K562 treated with DMSO at 1 percent for 24 hours (cell line): ENCODE measurements around the gene IQGAP3. TPM values are rescaled to one million over a fixed set of nuclear protein-coding genes. Genes with fewer than 3 reads are reported as not detected.

ENCODE experiments used
- total RNA-seq: library from RNA; unstranded; fragments of 300-600 nt; gene quantifications from 2 replicates; pipeline ENCODE4 v1.2.3, GENCODE V29; 2022; ENCODE audit warnings: low read depth; ENCODE audit not compliant: insufficient read depth

The IQGAP3 gene, protein sequence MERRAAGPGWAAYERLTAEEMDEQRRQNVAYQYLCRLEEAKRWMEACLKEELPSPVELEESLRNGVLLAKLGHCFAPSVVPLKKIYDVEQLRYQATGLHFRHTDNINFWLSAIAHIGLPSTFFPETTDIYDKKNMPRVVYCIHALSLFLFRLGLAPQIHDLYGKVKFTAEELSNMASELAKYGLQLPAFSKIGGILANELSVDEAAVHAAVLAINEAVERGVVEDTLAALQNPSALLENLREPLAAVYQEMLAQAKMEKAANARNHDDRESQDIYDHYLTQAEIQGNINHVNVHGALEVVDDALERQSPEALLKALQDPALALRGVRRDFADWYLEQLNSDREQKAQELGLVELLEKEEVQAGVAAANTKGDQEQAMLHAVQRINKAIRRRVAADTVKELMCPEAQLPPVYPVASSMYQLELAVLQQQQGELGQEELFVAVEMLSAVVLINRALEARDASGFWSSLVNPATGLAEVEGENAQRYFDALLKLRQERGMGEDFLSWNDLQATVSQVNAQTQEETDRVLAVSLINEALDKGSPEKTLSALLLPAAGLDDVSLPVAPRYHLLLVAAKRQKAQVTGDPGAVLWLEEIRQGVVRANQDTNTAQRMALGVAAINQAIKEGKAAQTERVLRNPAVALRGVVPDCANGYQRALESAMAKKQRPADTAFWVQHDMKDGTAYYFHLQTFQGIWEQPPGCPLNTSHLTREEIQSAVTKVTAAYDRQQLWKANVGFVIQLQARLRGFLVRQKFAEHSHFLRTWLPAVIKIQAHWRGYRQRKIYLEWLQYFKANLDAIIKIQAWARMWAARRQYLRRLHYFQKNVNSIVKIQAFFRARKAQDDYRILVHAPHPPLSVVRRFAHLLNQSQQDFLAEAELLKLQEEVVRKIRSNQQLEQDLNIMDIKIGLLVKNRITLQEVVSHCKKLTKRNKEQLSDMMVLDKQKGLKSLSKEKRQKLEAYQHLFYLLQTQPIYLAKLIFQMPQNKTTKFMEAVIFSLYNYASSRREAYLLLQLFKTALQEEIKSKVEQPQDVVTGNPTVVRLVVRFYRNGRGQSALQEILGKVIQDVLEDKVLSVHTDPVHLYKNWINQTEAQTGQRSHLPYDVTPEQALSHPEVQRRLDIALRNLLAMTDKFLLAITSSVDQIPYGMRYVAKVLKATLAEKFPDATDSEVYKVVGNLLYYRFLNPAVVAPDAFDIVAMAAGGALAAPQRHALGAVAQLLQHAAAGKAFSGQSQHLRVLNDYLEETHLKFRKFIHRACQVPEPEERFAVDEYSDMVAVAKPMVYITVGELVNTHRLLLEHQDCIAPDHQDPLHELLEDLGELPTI (N-terminal part only)
- total RNA-seq = 25.8 and 26.3 TPM in 2 replicates

DNA sequence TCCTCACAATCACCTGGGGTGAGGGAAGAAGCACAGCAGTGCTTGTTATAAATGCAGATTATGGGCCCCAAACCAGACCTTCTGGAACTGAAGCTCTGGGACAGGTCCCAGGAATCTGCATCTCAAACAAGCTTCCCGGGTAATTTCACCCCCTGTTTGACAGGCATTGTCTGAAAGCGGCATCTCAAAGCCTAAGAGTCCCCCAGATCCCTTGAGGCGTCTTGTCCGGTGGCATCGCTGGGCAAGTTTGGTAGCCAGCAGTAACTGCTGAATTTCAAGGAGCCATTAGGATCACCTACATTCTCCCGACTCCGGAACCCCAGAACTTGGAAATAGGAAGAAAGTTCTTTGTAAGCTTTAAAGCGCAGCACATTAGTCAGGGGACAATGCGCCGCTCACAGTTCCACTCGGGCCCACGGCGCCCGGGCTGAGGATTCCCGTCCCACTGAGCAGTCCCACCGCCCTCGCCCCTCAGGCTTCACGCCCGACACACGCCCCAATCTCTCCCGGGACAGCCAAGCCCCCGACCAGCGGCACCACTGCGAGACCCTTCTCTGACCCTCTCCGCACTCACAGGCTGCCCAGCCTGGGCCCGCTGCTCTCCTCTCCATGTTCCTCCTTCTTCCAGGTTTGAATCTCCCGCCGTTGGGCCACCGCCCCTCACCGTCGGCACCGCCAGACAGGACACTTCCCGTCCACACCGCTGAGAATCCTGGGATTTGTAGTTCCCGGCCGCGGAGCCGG, at the start of gene IQGAP3:
Gene IQGAP3, minus strand, starts transcription at position 647 of the 744 bp plus-strand sequence. Its CDS starts 36 bp downstream, at position 611.

DNA sequence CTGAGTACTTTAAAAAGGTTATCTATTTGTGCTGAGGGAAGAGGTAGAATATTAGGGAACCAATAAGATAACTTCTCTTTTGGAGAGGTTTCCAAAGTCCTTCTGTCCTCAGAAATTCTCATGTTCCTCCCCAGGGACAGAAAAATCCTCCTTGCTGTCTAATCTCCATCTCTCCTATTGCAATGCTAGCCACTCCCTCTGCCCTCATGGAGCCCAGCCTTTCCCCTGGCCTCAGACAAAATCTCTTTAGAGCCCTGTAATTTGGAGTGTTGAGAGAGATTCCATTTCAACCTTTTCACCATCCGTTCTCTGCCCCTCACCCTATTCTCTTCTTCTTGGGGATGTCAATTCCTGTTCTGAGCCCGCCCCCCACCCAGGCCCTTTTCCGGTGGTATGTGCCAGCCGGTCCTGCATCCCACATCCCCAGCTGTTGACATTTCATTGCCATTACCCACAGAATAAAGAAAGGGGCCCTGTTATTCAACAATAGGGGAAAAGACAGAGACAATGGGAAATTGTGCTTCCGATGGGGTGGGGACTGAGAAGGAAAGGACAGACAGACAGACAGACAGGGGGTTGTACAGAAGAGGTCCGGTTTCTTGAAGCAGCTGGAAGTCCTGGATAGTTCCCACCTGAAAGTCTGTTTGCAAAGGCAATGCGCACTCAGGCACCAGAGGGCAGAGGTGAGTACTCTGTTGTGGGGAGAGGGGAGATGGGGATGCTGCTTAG, 46.7 kb upstream of the IQGAP3 start, which contains the start of gene HAPLN2:
Gene HAPLN2, plus strand, starts transcription at position 563 of the 729 bp plus-strand sequence. CDS start 4,076 bp downstream, outside the sequence.

DNA sequence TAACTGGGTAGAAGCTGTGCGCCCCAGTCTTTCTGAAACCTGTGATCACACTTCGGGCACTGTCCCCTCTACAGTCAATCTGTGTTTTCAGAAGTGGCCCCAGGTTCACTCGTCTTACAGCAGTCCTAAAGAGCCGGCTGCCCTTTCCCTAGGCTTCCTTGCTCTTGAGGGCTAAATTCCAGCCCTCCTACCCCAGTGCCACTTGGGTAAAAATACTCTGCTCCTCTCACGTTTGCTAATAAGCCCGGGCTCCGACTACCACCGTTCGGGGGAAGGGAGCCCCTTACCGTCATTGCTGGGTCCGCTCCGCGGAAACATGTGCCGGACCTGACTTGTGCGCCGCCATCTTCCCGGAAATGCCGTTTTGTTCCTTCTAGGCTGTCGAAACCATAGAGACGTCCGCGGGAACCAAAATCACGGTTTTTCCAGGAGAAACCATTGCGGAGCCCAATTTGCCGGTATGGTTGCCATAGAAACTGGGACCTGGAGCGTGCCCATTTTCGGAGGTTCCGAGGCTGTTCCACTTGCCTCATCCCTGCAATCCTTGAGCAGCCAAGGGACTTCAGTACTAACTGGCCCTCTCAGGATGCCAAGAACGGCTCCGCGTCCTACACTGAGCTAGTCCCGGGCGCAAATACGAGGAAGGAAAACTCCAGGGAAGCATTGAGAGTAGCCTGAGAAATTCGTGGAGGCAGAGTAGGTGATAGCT, 28.9 kb upstream of the IQGAP3 start, which contains the start of gene GPATCH4:
Gene GPATCH4, minus strand, starts transcription at position 358 of the 709 bp plus-strand sequence.

DNA sequence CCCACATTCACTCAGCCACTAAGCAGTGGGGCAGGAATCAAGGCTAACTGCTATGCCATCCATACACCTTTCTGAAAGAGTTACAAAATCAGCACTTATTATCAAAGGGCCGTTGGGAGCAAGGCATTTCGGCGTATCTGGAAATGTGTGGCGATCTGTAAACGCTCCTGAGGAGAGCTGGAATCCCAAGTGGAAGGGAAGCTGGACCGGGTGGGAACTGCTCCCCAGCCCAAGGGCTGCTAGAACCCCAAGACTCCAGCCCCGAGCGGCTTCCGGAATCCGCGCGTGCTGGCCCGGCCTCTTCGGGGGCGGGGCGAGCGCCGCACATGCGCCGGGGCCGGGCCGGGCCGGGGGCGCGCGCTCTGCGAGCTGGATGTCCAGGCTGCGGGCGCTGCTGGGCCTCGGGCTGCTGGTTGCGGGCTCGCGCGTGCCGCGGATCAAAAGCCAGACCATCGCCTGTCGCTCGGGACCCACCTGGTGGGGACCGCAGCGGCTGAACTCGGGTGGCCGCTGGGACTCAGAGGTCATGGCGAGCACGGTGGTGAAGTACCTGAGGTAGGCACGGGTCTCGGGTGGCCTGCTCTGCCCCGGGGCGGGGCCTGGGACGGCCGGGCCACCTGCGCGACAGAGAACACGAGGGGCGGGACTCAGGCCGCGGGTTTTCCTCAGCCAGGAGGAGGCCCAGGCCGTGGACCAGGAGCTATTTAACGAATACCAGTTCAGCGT, 19.2 kb upstream of the IQGAP3 start, which contains the start of gene NAXE:
Gene NAXE, plus strand, starts transcription at position 345 of the 726 bp plus-strand sequence. Its CDS starts 29 bp downstream, at position 374.

DNA sequence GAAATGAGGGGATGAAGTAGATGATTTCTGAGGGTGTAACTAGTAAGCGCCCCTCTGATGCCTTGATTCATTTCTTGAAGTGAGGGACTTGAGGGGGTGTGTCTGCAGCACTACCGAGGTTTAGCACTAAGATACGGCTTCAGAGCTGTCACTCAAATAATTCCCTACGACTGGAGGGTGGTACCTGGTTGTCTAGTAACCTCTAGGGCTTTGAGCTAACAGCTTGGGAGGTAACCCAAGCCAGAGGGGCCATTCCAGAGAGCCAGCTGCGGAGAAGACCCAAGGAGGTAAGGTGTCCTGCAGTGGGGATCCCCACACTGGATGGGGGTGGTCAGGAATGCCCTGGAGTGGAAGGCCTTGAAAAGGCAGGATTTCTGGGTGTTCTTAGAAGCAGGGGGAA, 7.1 kb upstream of the IQGAP3 start, which contains the start of gene TTC24:
Gene TTC24, plus strand, starts transcription at position 252 of the 400 bp plus-strand sequence. CDS start 1,642 bp downstream, outside the sequence.

DNA sequence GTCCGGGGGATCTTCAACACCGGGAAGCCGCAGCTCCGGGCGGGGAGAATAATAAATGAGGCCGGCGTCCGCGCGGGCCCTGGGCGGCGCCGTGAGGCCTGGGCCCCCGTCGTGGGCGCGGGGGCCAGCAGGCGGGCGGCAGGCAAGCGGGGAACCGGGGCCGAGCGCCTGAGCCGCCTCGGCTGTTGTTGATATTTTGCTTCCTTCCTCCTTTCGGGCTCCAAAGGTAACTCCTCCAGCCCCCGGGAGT, 71.9 kb downstream of the IQGAP3 start, which contains the start of gene MEF2D:
Gene MEF2D, minus strand, starts transcription at position 233 of the 250 bp plus-strand sequence. CDS start 17,483 bp downstream, outside the sequence.

Other genes with a start within 250 kb of the IQGAP3 start
- gene CCT3, start 234.3 kb downstream of the IQGAP3 start, total RNA-seq = 299 and 322 TPM in 2 replicates
- 2.1 TPM in 1 of 2 replicates, not detected in the other for gene TSACC, start 234.0 kb downstream of the IQGAP3 start, total RNA-seq
- not detected in 2 replicates for gene RHBG, start 203.4 kb downstream of the IQGAP3 start, total RNA-seq
- 12.9 and 13.0 TPM in 2 replicates for gene MEF2D, start 71.8 kb downstream of the IQGAP3 start, total RNA-seq
- not detected in 2 replicates for gene TTC24, start 7.2 kb upstream of the IQGAP3 start, total RNA-seq
- gene NAXE, start 19.2 kb upstream of the IQGAP3 start, total RNA-seq = 150 and 152 TPM in 2 replicates
- gene GPATCH4, start 28.9 kb upstream of the IQGAP3 start, total RNA-seq = 14.5 and 15.0 TPM in 2 replicates
- 5.1 and 5.2 TPM in 2 replicates for gene HAPLN2, start 46.9 kb upstream of the IQGAP3 start, total RNA-seq
- gene BCAN, start 69.6 kb upstream of the IQGAP3 start, total RNA-seq = 0.31 and 0.39 TPM in 2 replicates
- 6.8 and 7.7 TPM in 2 replicates for gene NES, start 104.8 kb upstream of the IQGAP3 start, total RNA-seq
- gene CRABP2, start 133.0 kb upstream of the IQGAP3 start, total RNA-seq = 2.5 and 4.2 TPM in 2 replicates
- 72.0 and 76.3 TPM in 2 replicates for gene METTL25B, start 155.9 kb upstream of the IQGAP3 start, total RNA-seq
- gene ISG20L2, start 156.2 kb upstream of the IQGAP3 start, total RNA-seq = 35.3 and 37.3 TPM in 2 replicates
- gene MRPL24, start 168.5 kb upstream of the IQGAP3 start, total RNA-seq = 21.1 and 32.9 TPM in 2 replicates
- gene HDGF, start 179.1 kb upstream of the IQGAP3 start, total RNA-seq = 155 and 157 TPM in 2 replicates
- gene PRCC, start 195.0 kb upstream of the IQGAP3 start, total RNA-seq = 92.3 and 97.2 TPM in 2 replicates
- gene SH2D2A, start 244.3 kb upstream of the IQGAP3 start, total RNA-seq = 13.8 and 17.6 TPM in 2 replicates